Adipocyte (in vitro differentiated cells): ENCODE results near the gene IER5.

Source experiments
- DNase-seq: peaks from one replicate; pipeline ENCODE4 v3.0.0-alpha.2; 2015; ENCODE audit warnings: low read depth
- H3K27me3 ChIP-seq: replicated peaks from 2 replicates; pipeline ENCODE4 v1.7.0; 2013; ENCODE audit warnings: mild to moderate bottlenecking, low read length, moderate library complexity; ENCODE audit not compliant: control insufficient read depth, insufficient read depth
- H3K36me3 ChIP-seq: 2 replicates; pipeline ENCODE4 v1.7.0; 2013; ENCODE audit warnings: low read length, mild to moderate bottlenecking, moderate library complexity; ENCODE audit not compliant: control insufficient read depth, insufficient read depth, severe bottlenecking
- H3K4me1 ChIP-seq: 2 replicates; pipeline ENCODE4 v1.7.0; 2013; ENCODE audit warnings: mild to moderate bottlenecking, low read length, moderate library complexity; ENCODE audit not compliant: control insufficient read depth, insufficient read depth
- H3K4me3 ChIP-seq: 2 replicates; pipeline ENCODE4 v1.7.0; 2013; ENCODE audit warnings: mild to moderate bottlenecking, low read length, moderate library complexity
- H3K9ac ChIP-seq: 2 replicates; pipeline ENCODE4 v1.7.0; 2013; ENCODE audit warnings: mild to moderate bottlenecking, low read length, moderate library complexity
- H3K9me3 ChIP-seq: 2 replicates; pipeline ENCODE4 v1.7.0; 2013; ENCODE audit warnings: mild to moderate bottlenecking, low read length, moderate library complexity; ENCODE audit not compliant: control insufficient read depth

The IER5 gene

GRCh38 chr1:181120924-181121323 is 32.4 kb downstream of the IER5 start:
- no peaks in the 10 kb centered on the region for H3K36me3 ChIP-seq
- H3K9ac ChIP-seq: no peak overlapping the region
- H3K4me1 ChIP-seq: no peaks in the 10 kb centered on the region
- H3K27me3 ChIP-seq: no peaks in the 10 kb centered on the region
- no peaks in the 10 kb centered on the region for H3K9me3 ChIP-seq
- no peak overlapping the region for H3K4me3 ChIP-seq
- DNase-seq: no peak

- H3K9me3 ChIP-seq: no peaks in the 10 kb centered on the region
- H3K27me3 ChIP-seq: no peaks in the 10 kb centered on the region
- H3K4me3 ChIP-seq: no peak overlapping the region
- H3K36me3 ChIP-seq: no peaks in the 10 kb centered on the region
- DNase-seq: no peak
- H3K9ac ChIP-seq: no peak overlapping the region
- no peaks in the 10 kb centered on the region for H3K4me1 ChIP-seq
Observed at GRCh38 chr1:181121498-181121897, 33.0 kb downstream of the IER5 start.

GRCh38 chr1:181122222-181122621 is 33.7 kb downstream of the IER5 start:
- no peaks in the 10 kb centered on the region for H3K9me3 ChIP-seq
- no peaks in the 10 kb centered on the region for H3K36me3 ChIP-seq
- no peak overlapping the region for H3K4me3 ChIP-seq
- H3K27me3 ChIP-seq: no peaks in the 10 kb centered on the region
- no peak for DNase-seq
- H3K9ac ChIP-seq: no peak overlapping the region
- no peaks in the 10 kb centered on the region for H3K4me1 ChIP-seq

- H3K4me3 ChIP-seq: no peak overlapping the region
- no peaks in the 10 kb centered on the region for H3K27me3 ChIP-seq
- H3K4me1 ChIP-seq: no peaks in the 10 kb centered on the region
- DNase-seq: no peak
- H3K9me3 ChIP-seq: no peaks in the 10 kb centered on the region
- H3K36me3 ChIP-seq: no peaks in the 10 kb centered on the region
- H3K9ac ChIP-seq: no peak overlapping the region
Observed at GRCh38 chr1:181123173-181123572, 34.7 kb downstream of the IER5 start.

- H3K9me3 ChIP-seq: no peaks in the 10 kb centered on the region
- DNase-seq: no peak
- H3K4me1 ChIP-seq: no peaks in the 10 kb centered on the region
- no peak overlapping the region for H3K4me3 ChIP-seq
- H3K27me3 ChIP-seq: no peaks in the 10 kb centered on the region
- H3K36me3 ChIP-seq: no peaks in the 10 kb centered on the region
- H3K9ac ChIP-seq: no peak overlapping the region
Observed at GRCh38 chr1:181124291-181124751, 35.8 kb downstream of the IER5 start.

GRCh38 chr1:181126289-181126688 is 37.8 kb downstream of the IER5 start:
- no peaks in the 10 kb centered on the region for H3K4me1 ChIP-seq
- H3K9me3 ChIP-seq: no peaks in the 10 kb centered on the region
- H3K4me3 ChIP-seq: no peak overlapping the region
- H3K9ac ChIP-seq: no peak overlapping the region
- no peak for DNase-seq
- H3K36me3 ChIP-seq: no peaks in the 10 kb centered on the region
- no peaks in the 10 kb centered on the region for H3K27me3 ChIP-seq

- DNase-seq: no peak
- Histone ChIP-seq H3K9ac (no peak overlapping the region), H3K4me1 (no peaks in the 10 kb centered on the region)
Observed at GRCh38 chr1:181126871-181127587, 38.5 kb downstream of the IER5 start.

GRCh38 chr1:181127898-181128453 is 39.5 kb downstream of the IER5 start:
- Histone ChIP-seq H3K4me1 (no peaks in the 10 kb centered on the region), H3K9me3 (no peaks in the 10 kb centered on the region), H3K9ac (no peak overlapping the region), H3K4me3 (no peak overlapping the region), H3K27me3 (no peaks in the 10 kb centered on the region), H3K36me3 (no peaks in the 10 kb centered on the region)
- DNase-seq: no peak

More at GRCh38 chr1:181126871-181127587, 38.5 kb downstream of the IER5 start:
- Histone ChIP-seq H3K9me3 (no peaks in the 10 kb centered on the region), H3K27me3 (no peaks in the 10 kb centered on the region), H3K4me3 (no peak overlapping the region), H3K36me3 (no peaks in the 10 kb centered on the region)

DNA sequence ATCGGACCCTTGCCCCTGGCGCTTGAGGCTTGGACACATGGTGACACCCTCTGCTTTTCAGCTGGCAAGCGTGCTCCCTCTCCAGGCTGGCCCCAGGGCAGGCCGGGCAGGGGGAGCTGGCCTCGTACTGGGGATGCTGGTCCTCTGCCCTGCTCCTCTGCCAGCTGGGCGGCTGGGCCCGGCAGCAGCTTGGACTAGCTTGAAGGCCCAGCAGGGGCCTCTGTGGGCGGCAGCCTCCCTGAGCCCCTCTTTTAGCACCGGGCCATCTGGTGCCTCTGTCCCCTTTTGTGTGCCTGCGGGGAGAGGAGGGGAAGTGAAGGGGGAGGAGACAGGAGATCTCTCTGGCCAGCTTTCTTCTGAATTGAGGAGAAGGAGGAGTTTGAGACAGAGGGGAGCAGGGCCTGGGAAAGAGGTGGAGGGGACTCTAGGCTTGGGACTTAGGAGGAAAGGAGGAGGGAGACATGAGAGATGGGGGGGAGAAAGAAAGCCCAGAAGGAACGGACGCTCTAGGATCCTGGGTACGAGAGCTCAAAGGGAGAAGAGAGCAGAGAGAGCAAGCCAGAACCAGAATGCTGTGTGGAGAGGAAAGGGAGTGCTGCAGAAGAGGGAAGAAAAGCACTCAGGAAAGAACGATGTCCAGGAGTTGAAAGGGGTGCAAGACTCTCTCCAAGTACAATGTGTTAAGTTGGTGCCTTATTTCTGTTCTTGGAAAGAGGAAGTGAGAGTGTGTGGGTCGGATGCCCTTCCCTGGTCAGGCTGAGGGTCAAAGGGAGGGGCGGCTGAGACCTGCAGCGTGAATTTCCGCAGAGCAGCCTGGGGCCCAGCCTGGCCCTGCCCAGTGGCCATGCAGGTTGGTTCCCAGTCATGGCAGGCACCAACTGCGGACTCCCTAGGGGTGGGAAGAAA is 40.3 kb downstream of the IER5 start:
- no peak for DNase-seq
- H3K4me3 ChIP-seq: no peak overlapping the region

DNA sequence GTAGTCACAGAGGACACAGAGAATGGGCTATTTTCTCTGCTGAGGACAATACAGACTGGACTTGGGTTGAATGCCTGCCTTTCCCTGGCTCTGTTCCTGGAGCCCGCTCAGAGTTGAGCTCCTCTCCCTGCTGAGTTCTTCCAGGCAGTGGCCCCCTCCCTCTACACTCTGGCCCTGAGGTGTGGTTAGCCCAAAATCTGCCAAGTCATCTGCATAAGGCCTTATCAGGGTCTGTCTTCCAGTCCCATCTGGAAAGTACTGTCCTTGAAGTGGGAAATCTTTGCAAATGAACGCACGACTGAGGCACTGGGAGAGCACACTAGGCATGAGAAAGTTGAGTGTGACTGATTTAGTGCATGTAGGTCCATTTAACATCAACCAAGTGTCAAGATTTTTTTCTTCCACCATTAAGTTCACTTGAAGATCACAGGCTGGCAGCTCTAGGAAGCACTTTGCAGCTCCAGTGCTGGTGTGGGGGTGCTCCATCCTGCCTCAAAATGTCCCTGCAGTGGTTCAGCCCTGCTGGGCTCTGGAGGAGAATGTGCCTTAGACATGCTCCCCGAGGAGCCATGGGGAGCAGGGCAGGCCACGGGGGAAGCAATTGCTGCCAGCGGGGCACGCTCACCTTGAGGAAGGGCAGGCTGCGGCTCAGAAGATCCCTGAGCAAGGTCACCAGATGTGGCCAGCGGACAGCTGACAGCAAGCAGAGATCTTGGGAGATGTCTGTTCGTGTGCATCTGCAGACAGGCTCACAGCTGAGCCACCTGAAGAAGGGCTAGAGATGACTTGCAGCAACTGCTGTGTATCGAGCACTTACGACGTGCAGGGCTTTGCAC is 41.5 kb downstream of the IER5 start:
- no peak overlapping the region for H3K4me3 ChIP-seq
- DNase-seq: no peak
- no peaks in the 10 kb centered on the region for H3K36me3 ChIP-seq
- H3K4me1 ChIP-seq: peaks cover 6% of the 10 kb centered on the region
- no peaks in the 10 kb centered on the region for H3K27me3 ChIP-seq
- no peak overlapping the region for H3K9ac ChIP-seq
- H3K9me3 ChIP-seq: no peaks in the 10 kb centered on the region

More for the DNA sequence above, 40.3 kb downstream of the IER5 start:
- no peaks in the 10 kb centered on the region for H3K27me3 ChIP-seq
- H3K9ac ChIP-seq: no peak overlapping the region
- no peaks in the 10 kb centered on the region for H3K9me3 ChIP-seq
- H3K36me3 ChIP-seq: no peaks in the 10 kb centered on the region
- H3K4me1 ChIP-seq: no peaks in the 10 kb centered on the region
